NCI-H1105 (cell line): ENCODE measurements around the gene TACR3.
A peak's percentile ranks its signal among the peaks of the same experiment; 100 is the strongest.
"Not testable (repeated sequence)": the region's sequence is repeated elsewhere in the genome, so short reads cannot be mapped to it uniquely, and the experiment has no call there.

Experiments used
- DNase-seq: peaks from one replicate; lab custom pipeline; 2025; lab: John Stamatoyannopoulos, UW

TACR3 gene, protein sequence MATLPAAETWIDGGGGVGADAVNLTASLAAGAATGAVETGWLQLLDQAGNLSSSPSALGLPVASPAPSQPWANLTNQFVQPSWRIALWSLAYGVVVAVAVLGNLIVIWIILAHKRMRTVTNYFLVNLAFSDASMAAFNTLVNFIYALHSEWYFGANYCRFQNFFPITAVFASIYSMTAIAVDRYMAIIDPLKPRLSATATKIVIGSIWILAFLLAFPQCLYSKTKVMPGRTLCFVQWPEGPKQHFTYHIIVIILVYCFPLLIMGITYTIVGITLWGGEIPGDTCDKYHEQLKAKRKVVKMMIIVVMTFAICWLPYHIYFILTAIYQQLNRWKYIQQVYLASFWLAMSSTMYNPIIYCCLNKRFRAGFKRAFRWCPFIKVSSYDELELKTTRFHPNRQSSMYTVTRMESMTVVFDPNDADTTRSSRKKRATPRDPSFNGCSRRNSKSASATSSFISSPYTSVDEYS

DNA sequence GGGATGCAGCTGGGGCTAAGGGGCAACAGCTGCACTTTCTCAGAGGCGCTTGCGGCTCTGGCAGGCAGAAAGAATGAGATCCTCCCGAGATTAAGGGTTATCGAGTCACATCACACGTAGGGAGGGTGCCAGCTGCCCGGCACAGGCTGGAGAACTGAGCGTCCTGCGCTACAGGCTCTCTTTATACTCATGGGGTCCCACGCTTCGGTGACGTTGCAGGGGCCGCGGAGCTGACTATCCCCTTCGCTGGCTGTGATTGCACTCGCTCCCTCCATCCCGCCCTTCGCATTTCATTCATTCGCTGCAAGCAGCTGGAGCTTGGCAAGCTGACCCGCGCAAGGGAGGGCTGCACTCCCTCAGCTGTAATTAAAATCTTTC lies at the start of gene TACR3:
TACR3 (minus strand) TSS at position 156 of the 378 bp plus-strand sequence. CDS start 310 bp downstream, outside the sequence.
- DNase-seq = peak; percentile 17

DNA sequence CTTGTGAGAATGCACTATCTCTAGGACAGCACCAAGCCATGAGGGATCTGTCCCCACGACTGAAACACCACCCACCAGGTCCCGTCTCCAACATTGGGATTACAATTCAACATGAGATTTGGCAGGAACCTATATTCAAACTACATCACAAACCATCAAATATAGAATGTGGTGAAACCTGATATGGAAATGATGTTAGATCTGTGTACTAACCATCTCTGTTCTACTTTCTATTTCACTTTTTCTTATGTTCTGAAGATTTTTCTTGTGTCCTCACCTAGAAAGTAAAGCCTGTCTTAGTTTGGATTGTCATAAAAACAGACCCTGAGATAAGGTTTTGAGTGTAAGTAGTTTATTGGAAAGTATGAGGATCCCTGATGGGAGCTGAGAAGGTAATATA lies 37.8 kb upstream of the TACR3 start:
- DNase-seq = no peak

DNA sequence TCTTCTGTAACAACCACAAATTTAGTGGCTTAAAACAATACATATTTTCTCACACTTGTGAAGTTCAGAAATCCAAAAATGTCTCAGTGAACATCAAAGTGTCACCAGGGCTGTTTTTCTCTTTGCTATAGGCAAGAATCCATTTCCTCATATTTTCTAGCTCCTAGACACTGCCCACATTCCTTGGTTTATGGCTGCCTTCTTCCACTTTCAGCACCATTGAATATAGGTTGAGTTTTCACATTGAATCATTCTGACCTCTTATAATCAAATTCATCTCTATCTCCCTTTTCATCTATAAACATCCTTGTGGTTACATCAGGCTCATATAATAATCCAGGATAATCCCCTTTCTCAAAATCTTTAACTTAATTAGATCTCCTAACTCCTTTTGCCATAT lies 37.0 kb upstream of the TACR3 start:
- no peak for DNase-seq

DNA sequence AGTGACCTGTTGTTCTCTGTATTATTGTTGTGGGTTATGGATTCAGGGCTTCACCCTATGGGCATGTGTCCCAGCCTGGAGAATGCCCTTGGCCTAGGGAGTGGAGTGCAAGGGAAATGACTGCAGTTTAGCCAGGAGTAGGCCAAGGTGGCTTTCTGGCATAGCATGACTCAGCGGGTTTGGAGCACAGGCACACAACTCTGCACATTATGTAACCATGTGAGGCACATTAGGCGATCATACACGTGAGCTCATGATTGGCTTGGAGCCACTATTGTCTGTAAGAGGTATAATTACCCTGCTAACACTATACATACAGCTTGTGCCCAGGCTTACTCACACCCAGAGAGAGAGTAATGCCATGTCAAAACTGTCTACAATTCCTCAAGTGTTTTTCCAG lies 35.1 kb upstream of the TACR3 start:
- peak; percentile 6 for DNase-seq

DNA sequence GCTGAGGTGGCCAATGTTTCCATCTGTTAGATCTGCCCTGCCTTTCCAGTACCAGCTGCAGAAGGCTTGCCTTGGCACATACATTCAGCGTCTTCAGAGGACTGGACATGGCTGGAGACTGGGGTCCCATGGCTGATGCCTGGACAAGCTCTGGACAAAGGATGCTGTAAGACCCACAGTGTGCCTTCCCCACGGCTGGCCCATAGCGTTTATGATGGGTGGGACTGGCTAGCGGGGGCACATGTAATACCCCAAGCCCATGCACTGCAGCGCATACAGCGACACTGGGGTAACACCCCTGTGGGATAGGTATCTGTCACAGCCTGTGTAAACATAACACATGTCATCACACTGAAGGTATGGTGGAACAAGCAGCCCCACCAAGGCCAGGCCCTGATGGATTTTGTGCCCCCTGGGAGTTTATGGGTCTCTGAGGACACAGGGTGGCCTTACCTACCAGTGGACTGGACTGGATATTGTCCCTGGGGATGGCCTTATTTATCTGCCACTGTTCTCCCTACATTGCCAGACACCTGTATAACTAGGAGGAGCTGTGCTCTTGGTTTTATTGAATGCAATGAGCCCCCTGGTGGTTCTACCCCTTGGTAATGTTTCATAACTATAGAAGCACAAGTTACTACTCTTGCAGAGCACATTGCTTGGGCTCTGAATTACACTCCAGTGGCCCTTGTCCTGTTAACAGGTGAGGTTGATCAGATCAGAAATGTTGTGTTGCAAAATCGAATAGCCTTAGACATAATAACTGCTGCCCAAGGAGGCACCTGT lies 34.3 kb upstream of the TACR3 start:
- DNase-seq = no peak

DNA sequence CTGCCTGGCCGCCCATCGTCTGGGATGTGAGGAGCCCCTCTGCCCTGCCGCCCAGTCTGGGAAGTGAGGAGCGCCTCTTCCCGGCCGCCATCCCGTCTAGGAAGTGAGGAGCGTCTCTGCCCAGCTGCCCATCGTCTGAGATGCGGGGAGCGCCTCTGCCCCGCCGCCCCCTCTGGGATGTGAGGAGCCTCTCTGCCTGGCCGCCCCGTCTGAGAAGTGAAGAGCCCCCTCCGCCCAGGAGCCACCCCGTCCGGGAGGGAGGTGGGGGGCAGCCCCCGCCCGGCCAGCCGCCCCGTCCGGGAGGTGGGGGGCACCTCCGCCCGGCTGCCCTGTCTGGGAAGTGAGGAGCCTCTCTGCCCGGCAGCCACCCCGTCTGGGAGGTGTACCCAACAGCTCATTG lies 3.4 kb upstream of the TACR3 start:
- not testable (repeated sequence) for DNase-seq

DNA sequence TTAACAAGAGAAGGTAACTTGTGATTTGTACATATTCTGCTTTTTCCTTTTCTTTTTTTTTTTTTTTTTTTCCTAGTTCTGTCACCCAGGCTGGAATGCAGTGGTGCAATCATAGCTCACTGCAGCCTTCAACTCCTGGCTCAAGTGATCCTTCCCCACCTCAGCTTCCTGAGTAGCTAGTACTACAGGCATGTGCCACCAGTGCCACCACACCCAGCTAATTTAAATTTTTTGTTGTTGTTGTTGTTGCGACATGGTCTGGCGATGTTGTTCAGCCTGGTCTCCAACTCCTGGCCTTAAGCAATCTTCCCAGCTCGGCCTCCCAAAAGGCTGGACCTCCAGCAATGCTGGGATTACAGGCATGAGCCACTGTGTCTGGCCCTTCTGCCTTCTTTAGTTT lies 1.5 kb upstream of the TACR3 start:
- no peak for DNase-seq

DNA sequence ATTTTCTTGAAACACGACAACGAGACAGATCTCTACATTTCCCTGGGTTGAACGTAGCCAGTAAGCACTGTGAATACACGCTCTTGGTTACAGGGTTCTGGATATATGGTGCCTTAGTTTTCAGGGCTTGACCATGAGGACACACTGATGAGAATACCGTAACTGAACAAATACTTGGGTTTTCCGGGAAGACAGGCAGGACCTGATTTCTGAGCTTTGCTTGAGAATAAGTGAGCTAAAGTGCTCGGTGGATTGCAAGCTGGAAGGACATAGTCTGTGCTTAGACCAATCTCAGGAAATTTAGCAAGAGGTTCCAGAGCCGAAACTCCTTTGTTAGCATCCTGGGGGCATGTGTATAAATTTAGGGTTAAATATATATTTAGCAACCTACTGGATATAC lies 876 bp upstream of the TACR3 start:
- no peak for DNase-seq

DNA sequence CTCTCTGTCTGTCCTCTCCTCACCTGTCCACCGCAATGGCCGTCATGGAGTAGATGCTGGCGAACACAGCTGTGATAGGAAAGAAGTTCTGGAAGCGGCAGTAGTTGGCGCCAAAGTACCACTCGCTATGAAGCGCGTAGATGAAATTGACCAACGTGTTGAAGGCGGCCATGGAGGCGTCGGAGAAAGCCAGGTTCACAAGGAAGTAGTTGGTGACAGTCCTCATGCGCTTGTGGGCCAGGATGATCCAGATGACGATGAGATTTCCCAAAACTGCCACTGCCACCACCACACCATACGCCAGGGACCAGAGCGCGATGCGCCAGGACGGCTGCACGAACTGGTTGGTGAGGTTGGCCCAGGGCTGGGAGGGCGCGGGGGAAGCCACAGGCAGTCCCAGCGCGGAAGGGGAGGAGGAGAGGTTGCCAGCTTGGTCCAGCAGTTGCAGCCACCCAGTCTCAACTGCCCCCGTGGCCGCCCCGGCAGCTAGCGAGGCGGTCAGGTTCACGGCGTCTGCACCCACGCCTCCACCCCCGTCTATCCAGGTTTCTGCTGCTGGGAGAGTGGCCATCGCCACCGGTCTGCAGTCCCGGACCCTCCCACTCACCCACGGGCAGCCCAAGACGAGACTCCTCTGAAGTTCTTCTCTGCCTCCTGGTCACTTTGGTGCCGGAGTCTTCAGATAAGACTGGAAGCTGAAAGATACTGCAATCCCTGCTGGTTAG lies 518 bp downstream of the TACR3 start:
- DNase-seq = no peak

DNA sequence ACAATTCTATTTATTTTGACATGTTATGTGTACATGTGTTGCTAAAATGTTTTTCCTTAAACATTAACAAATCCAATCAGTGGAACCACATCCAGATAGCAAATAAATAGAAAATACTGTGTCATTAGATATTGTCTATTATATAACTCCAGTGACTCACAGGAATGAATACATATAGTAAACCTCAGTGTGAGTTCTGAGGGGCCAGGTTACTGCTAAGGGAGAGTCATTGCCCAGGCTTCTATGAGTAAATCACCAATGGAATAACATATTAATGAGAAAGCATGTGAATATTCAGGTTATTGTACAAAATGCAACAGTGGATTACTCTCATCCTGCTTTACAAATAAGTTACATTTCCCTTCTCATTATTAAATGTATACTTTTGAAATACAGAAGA lies 27.2 kb downstream of the TACR3 start:
- no peak for DNase-seq

DNA sequence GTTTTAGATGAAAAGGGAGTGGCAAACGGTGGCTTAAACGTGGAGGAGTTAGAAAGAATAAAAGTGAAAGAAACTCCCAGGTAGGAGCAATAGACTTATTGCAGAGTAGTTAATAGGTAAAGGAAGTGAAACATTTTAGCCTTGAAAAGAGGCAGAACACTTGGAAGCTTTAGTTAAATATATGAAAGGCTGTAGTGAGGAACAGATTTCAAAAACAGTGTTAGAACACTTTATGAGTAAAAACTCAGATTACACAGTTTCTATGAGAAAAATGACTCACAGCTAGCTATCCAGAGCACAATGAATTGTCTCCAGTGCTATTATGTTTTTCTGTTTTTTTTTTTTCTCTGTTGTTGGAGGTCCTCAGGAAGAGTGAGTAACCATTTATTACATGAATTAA lies 45.8 kb downstream of the TACR3 start:
- DNase-seq = no peak

DNA sequence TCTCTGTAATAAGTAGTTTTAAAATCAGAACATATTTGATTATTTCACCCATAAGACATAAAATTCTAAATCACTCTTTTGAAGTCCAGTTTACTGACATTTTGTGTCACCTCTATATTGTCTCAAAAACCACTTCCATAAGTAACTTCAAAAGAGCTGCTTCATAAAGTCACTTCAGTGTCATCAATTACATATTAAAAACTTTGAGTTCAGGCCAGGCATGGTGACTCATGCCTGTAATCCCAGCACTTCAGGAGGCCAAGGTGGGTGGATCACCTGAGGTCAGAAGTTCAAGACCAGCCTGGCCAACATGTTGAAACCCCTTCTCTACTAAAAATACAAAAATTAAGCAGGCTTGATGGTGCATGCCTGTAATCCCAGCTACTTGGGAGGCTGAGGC lies 53.0 kb downstream of the TACR3 start:
- not testable (repeated sequence) for DNase-seq

DNA sequence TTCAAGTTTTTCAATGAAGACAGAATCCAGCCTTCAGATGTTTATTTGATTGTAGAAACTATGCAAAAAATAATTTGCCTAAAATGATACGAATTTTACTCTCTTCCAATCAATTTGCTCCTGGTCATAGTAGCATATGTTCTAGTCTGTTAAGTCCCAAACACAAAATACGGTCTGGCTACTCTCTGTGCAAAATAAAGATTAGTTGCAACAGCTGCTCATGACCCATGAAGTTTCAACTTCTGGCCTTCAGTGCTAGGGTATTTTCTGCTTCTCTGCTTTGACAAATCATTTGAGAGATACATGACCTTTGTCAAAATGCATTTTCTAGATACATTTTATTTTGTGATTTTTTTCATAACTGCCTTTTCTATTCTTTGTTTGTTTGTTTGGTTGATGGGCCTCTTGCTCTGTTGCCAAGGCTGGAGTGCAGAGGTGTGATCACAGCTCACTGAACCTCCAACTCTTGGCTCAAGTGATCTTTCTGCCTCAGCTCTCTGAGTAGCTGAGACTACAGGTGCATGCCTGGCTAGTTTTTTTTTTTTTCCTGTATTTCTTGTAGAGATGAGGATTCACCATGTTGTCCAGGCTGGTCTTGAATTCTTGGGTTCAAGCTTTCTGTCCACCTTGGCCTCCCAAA lies 55.2 kb downstream of the TACR3 start:
- no peak for DNase-seq

DNA sequence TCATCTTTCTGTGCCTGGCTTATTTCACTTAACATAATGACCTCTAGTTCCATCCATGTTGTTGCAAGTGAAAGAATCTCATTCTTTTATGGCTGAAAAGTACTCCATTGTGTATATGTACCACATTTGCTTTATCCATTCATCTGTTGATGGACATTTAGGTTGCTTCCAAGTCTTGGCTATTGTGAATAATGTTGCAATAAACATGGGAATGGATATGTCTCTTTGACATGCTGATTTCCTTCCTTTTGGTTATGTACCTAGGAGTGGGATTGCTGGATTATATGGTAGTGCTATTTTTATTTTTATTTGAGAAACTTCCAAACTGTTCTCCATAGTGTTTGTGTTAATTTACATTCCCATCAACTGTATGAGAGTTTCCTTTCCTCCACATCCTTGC lies 71.2 kb downstream of the TACR3 start:
- DNase-seq = no peak

DNA sequence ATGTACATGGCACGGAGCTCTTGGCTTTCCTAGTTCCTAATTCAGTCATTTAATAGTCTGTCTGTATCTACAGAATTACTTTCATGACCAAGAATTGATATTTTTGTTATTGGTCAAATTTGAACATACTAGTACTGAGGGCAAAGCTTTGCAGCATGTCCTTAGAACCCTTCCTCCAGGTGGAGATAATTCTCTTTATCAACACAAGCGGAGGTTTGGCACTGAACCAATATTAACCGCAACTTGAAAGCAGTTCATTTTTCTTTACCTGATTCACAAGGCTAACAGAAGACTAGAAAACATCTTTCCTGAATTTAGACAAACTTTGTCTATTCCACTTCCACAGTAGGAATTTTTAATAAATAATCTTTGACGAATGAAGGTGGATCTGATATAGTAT lies 73.8 kb downstream of the TACR3 start:
- DNase-seq = no peak

DNA sequence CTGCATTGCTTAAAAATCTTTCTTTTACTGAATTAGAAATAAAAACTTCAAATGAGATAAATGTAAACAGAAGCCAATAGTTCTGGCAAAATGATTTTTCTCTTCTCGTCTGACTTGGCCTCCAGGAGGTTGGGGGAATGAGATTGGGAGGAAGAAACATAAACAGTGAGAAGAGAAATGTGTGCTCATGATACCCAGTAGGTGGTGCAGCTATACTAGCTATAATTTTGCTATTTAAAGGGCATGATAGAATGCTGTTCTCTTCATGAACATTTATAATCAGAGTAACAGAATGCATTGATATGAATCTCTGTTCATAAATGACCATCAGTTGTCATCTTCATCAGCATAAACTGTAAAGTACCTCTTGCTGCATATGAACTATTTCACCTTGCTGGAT lies 85.5 kb downstream of the TACR3 start:
- no peak for DNase-seq

DNA sequence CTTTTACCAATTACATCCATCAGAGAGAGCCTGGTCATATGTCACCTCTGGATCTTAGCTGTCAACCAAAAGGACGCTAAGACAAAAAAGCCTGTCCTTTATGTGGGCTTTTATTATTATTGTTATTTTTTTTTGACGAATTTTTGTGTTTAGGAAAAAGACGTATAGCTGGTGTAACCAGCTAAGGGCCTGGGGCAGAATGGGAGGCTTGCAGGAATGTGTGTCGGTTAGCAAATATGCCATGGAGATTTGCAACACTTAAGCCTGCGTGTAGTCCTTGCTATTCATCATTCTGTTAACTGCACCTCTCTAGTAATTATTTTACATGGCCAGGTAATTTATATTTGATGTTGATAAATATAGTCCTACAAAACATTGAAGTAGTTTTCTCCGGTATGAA lies 93.5 kb downstream of the TACR3 start:
- no peak for DNase-seq

DNA sequence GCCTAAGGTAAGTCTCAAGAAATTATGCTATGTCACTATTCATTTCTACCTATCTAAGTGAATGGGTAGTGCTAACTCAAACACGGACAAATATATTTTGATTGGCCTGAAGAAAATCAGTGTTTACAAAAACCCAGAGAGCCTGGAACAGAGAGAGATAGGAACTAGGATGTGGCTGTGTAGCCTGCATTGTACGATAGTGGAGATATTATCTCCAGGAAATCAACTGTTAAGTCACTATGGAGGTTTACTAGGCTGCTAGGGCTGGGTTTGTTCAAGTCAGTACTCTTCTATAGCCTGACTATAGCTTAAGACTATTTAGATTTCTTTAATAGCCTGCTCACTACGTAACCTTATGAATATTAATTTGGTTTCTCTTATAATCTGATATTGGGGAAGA lies 127.9 kb downstream of the TACR3 start:
- DNase-seq = no peak

DNA sequence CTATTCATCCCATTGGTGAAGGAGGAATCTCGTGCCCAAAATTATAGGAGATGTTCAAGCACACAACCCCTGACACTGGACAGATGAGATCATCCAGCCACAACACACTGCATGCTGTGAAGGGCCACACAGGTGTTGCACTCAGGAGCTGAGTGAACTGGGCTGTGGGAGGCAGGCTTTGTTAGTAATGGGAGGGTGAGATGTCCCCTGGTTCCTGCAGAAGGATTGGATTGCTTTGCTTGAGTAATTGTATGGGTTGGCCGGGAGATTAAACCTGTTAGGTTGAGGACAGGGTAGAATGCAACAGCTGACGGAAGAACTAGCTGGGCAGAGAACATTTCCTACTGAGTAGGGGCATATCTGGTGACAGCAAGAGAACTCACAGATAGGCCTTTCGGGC lies 152.2 kb downstream of the TACR3 start:
- DNase-seq = no peak

DNA sequence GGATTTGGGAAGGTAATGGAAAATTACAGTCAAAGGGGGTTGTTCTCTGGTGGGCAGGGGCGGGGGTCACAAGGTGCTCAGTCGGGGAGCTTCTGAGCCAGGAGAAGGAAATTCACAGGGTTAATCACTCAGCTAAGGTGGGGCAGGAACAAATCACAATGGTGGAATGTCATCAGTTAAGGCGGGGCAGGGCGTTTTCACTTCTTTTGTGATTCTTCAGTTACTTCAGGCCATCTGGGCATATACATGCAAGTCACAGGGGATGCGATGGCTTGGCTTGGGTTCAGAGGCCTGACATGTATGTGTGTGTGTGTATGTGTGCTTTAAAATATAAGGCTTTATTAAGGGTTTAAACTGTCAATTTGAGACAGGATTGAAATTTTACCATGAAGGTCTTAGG lies 160.6 kb downstream of the TACR3 start:
- DNase-seq = not testable (repeated sequence)
